ENCODE data around the gene TTLL10. TPM values are rescaled to one million over a fixed set of nuclear protein-coding genes. Genes with fewer than 3 reads are reported as not detected.

The TTLL10 gene
- total RNA-seq, 1 donor from 2014 or later = not detected

- Histone ChIP-seq H3K27me3 (no peaks in the 10 kb centered on the region), H3K4me3 (peak overlapping the region in 1 of 2 donors; percentile 46), H3K27ac (no peak overlapping the region), H3K9me3 (no peaks in the 10 kb centered on the region), H3K36me3 (no peaks in the 10 kb centered on the region), H3K4me1 (peaks cover 14% of the 10 kb centered on the region)
- no peak for DNase-seq (ENCODE audit: extremely low spot score in 2 of 2)
- TF ChIP-seq POLR2A (IDR thresholded peaks at IDR 0.05) = no peak
- TF ChIP-seq, protein P1, sequence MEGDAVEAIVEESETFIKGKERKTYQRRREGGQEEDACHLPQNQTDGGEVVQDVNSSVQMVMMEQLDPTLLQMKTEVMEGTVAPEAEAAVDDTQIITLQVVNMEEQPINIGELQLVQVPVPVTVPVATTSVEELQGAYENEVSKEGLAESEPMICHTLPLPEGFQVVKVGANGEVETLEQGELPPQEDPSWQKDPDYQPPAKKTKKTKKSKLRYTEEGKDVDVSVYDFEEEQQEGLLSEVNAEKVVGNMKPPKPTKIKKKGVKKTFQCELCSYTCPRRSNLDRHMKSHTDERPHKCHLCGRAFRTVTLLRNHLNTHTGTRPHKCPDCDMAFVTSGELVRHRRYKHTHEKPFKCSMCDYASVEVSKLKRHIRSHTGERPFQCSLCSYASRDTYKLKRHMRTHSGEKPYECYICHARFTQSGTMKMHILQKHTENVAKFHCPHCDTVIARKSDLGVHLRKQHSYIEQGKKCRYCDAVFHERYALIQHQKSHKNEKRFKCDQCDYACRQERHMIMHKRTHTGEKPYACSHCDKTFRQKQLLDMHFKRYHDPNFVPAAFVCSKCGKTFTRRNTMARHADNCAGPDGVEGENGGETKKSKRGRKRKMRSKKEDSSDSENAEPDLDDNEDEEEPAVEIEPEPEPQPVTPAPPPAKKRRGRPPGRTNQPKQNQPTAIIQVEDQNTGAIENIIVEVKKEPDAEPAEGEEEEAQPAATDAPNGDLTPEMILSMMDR (IDR thresholded peaks at IDR 0.05) = no peak
- no peak for TF ChIP-seq POLR2AphosphoS5 (IDR thresholded peaks at IDR 0.05; ENCODE audit: insufficient read depth in 1 of 2, low read depth in 1 of 2)
- intact Hi-C loops (cut with DNase I) = no loop called here
These were observed 6.9 kb upstream of the TTLL10 start for GRCh38 chr1:1166642-1167397.

DNA sequence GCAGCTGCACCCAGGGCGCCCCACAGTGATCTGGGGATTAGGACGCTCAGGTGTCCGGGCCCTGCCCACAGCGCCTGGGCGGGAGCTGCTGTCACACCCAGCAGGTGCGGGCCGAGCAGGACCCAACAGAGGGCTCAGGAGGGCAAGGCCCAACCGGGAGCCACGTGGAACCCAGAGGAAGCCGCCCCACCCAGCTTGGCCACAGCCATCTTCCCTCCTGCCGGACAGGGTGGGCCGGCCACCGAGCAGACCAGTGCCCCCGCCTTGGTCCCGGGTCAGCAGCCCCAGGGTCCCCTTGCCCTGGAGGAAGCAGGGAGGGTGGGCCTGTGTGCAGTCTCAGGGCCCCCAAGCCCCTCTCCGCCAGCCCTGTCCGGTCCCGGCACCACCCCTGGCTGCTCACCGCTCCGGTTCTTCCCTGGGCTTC is 6.3 kb upstream of the TTLL10 start:
- H3K4me3 ChIP-seq = no peak overlapping the region
- no peak for DNase-seq (ENCODE audit: extremely low spot score in 2 of 2)
- TF ChIP-seq POLR2AphosphoS5 (IDR thresholded peaks at IDR 0.05; ENCODE audit: insufficient read depth in 1 of 2, low read depth in 1 of 2) = no peak
- TF ChIP-seq, protein P1 (IDR thresholded peaks at IDR 0.05) = no peak
- no peak for TF ChIP-seq POLR2A (IDR thresholded peaks at IDR 0.05)
- no peaks in the 10 kb centered on the region for H3K36me3 ChIP-seq
- no peak overlapping the region for H3K27ac ChIP-seq
- peaks cover 14% of the 10 kb centered on the region for H3K4me1 ChIP-seq
- H3K27me3 ChIP-seq = no peaks in the 10 kb centered on the region
- intact Hi-C loops (cut with DNase I) = no loop called here
- no peaks in the 10 kb centered on the region for H3K9me3 ChIP-seq

- Histone ChIP-seq H3K27ac (no peak overlapping the region), H3K27me3 (no peaks in the 10 kb centered on the region), H3K4me1 (peaks cover 14% of the 10 kb centered on the region), H3K4me3 (no peak overlapping the region), H3K9me3 (no peaks in the 10 kb centered on the region), H3K36me3 (no peaks in the 10 kb centered on the region)
- TF ChIP-seq POLR2A (IDR thresholded peaks at IDR 0.05) = no peak
- TF ChIP-seq POLR2AphosphoS5 (IDR thresholded peaks at IDR 0.05; ENCODE audit: insufficient read depth in 1 of 2, low read depth in 1 of 2) = no peak
- TF ChIP-seq, protein P1 (IDR thresholded peaks at IDR 0.05) = no peak
- intact Hi-C loops (cut with DNase I) = no loop called here
- DNase-seq (ENCODE audit: extremely low spot score in 2 of 2) = no peak
These were observed 5.7 kb upstream of the TTLL10 start for GRCh38 chr1:1167841-1168450.

- DNase-seq (ENCODE audit: extremely low spot score in 2 of 2) = no peak
- H3K36me3 ChIP-seq = no peaks in the 10 kb centered on the region
- H3K9me3 ChIP-seq = no peaks in the 10 kb centered on the region
- intact Hi-C loops (cut with DNase I) = no loop called here
- TF ChIP-seq POLR2A (IDR thresholded peaks at IDR 0.05) = no peak
- TF ChIP-seq, protein P1 (IDR thresholded peaks at IDR 0.05) = no peak
- no peaks in the 10 kb centered on the region for H3K27me3 ChIP-seq
- H3K27ac ChIP-seq = no peak overlapping the region
- peaks cover 14% of the 10 kb centered on the region for H3K4me1 ChIP-seq
- H3K4me3 ChIP-seq = no peak overlapping the region
These were observed 4.9 kb upstream of the TTLL10 start for GRCh38 chr1:1168451-1169411.

Measured in vagina (tissue), 2 donors.